Loucy (cell line): ENCODE measurements around the gene NDEL1.

Experiments used
- EZH2phosphoT487 ChIP-seq: fragments of 200-600 bp; IDR thresholded peaks from 2 replicates; pipeline ENCODE4 v1.6.1; 2018; ENCODE audit warnings: antibody characterized with exemption, mild to moderate bottlenecking, moderate library complexity, borderline replicate concordance
- TF ChIP-seq, protein P1 (sequence below): fragments of 200-600 bp; sonication (generic); conservative IDR thresholded peaks from 2 replicates; pipeline ENCODE4 v1.5.1; 2014; ENCODE audit warnings: mild to moderate bottlenecking, antibody characterized with exemption, low read length

DNA sequence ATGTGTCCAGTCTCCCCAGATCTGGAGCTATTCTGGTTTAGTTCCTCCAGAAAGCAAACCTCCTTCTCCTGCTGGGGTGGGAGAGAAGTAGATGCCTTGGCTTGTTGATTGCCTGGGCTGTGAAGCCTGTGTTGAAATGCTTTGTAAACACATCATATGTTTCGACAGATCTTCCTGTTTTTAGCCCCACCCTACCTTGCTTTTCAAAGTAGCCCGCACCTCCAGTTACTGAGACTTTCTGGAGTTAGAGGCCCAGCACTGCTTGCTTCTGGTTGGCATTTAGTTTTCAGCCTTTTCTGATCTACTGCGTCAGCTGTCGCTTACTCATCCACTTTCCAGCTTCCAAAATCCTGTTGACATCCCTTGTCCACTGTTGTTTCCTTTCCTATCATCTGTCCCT, 17.9 kb upstream of the NDEL1 start:
- TF ChIP-seq, protein P1, sequence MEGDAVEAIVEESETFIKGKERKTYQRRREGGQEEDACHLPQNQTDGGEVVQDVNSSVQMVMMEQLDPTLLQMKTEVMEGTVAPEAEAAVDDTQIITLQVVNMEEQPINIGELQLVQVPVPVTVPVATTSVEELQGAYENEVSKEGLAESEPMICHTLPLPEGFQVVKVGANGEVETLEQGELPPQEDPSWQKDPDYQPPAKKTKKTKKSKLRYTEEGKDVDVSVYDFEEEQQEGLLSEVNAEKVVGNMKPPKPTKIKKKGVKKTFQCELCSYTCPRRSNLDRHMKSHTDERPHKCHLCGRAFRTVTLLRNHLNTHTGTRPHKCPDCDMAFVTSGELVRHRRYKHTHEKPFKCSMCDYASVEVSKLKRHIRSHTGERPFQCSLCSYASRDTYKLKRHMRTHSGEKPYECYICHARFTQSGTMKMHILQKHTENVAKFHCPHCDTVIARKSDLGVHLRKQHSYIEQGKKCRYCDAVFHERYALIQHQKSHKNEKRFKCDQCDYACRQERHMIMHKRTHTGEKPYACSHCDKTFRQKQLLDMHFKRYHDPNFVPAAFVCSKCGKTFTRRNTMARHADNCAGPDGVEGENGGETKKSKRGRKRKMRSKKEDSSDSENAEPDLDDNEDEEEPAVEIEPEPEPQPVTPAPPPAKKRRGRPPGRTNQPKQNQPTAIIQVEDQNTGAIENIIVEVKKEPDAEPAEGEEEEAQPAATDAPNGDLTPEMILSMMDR, result no peak
- TF ChIP-seq EZH2phosphoT487, result no peak
